Panc1 (cell line): Measurements from ENCODE around the gene ARL2BP. TPM values are rescaled to one million over a fixed set of nuclear protein-coding genes. Genes with fewer than 3 reads are reported as not detected.

Experiments used
- ATAC-seq: fragments of 200-7000 bp; cut with Tn5 transposase; 2 replicates; pipeline ENCODE4 v1.9.1; 2020; ENCODE audit warnings: mild to moderate bottlenecking, moderate library complexity
- BruUV-seq: library from RNA; stranded (reverse); fragments of 400-500 nt; replicated peaks from 2 replicates; lab custom pipeline; 2021; lab: Mats Ljungman, UMichigan
- CTCF ChIA-PET: fragments of 300-600 bp; sonication (Branson Sonifier 250); formaldehyde crosslinking; loops from one replicate; lab custom pipeline; 2022; ENCODE audit warnings: antibody characterized with exemption; lab: Charles Lee
- POLR2A ChIA-PET: fragments of 300-600 bp; sonication (Branson Sonifier 250); formaldehyde crosslinking; loops from one replicate; lab custom pipeline; 2022; ENCODE audit warnings: antibody characterized with exemption; lab: Charles Lee
- DNase-seq: peaks from one replicate; pipeline ENCODE4 v3.0.0-alpha.2; 2010; ENCODE audit warnings: low read depth, low spot score
- H3K27ac ChIP-seq: 2 replicates; pipeline ENCODE4 v1.5.1; 2011; ENCODE audit warnings: mild to moderate bottlenecking, low read length, inconsistent platforms
- H3K27me3 ChIP-seq: fragments of 200-500 bp; sonication (Bioruptor generic); 2 replicates; pipeline ENCODE4 v1.6.0; 2014; ENCODE audit warnings: low read length, inconsistent platforms; ENCODE audit not compliant: control insufficient read depth, insufficient read depth
- H3K36me3 ChIP-seq: fragments of 200-500 bp; sonication (Bioruptor generic); 2 replicates; pipeline ENCODE4 v1.5.1; 2014; ENCODE audit warnings: inconsistent platforms, mild to moderate bottlenecking, low read length, moderate library complexity; ENCODE audit not compliant: control insufficient read depth, insufficient read depth
- H3K4me1 ChIP-seq: 2 replicates; pipeline ENCODE4 v1.5.1; 2011; ENCODE audit warnings: inconsistent platforms, mild to moderate bottlenecking, low read length, moderate library complexity; ENCODE audit not compliant: control insufficient read depth, insufficient read depth
- H3K4me3 ChIP-seq, 2 experiments: 2 replicates each; pipeline ENCODE4 v1.5.1; 2011 to 2012; ENCODE audit warnings: low read depth in 2 of 2, low read length in 2 of 2, mild to moderate bottlenecking in 2 of 2, inconsistent platforms in 1 of 2, moderate library complexity in 1 of 2
- H3K9me3 ChIP-seq: fragments of 200-500 bp; sonication (Bioruptor generic); 2 replicates; pipeline ENCODE4 v1.5.1; 2014; ENCODE audit warnings: low read depth, mild to moderate bottlenecking, inconsistent platforms, low read length, moderate library complexity; ENCODE audit not compliant: control insufficient read depth, insufficient read depth
- CTCF ChIP-seq: fragments of 450-650 bp; IDR thresholded peaks from 2 replicates; pipeline ENCODE4 v1.5.1; 2017; ENCODE audit warnings: mild to moderate bottlenecking
- POLR2AphosphoS5 ChIP-seq: IDR thresholded peaks from 2 replicates; pipeline ENCODE4 v1.6.1; 2012; ENCODE audit warnings: mild to moderate bottlenecking, low read depth, low read length, moderate library complexity
- REST ChIP-seq, 2 experiments: IDR thresholded peaks; 2 replicates each; pipeline ENCODE4 v1.6.1; 2011 to 2012; ENCODE audit warnings: low read depth in 2 of 2, control low read depth in 1 of 2, low read length in 1 of 2, mild to moderate bottlenecking in 1 of 2, moderate library complexity in 1 of 2; ENCODE audit not compliant: insufficient read depth in 1 of 2
- SIN3A ChIP-seq: IDR thresholded peaks from 2 replicates; pipeline ENCODE4 v1.6.1; 2012; ENCODE audit warnings: low read depth, mild to moderate bottlenecking, low read length, moderate library complexity, borderline replicate concordance; ENCODE audit not compliant: insufficient read depth
- TCF7L2 ChIP-seq: IDR thresholded peaks from 2 replicates; pipeline ENCODE4 v1.6.1; 2011; ENCODE audit warnings: mild to moderate bottlenecking, low read depth, low read length, inconsistent platforms
- in situ Hi-C: cut with HindIII; loops from 2 replicates; pipeline ENCODE4 v1.10.0; 2016; ENCODE audit warnings: low sequenced_read_pairs, low pct_unique_long_range_greater_than_20kb
- intact Hi-C: fragments of 100-400 bp; cut with micrococcal nuclease; formaldehyde crosslinking; loops from one replicate; pipeline ENCODE4 v1.10.0; 2022; ENCODE audit not compliant: unreplicated experiment
- total RNA-seq: library from RNA; stranded (reverse); gene quantifications from one replicate; pipeline ENCODE4 v1.2.1, GENCODE V29; 2021; ENCODE audit not compliant: unreplicated experiment

The ARL2BP gene
- total RNA-seq, 1 experiment from 2014 or later: 47.7 TPM

- H3K9me3 ChIP-seq: no peaks in the 10 kb centered on the region
- ATAC-seq: no peak
- H3K4me3 ChIP-seq: no peak overlapping the region
- no peak for DNase-seq
- TF ChIP-seq CTCF: no peak
- no peak for TF ChIP-seq REST (IDR thresholded peaks at IDR 0.05; ENCODE audit: insufficient read depth in 1 of 2, low read depth in 2 of 2, low read length in 1 of 2)
- no peak for TF ChIP-seq SIN3A
- no peak for TF ChIP-seq POLR2AphosphoS5
- TF ChIP-seq TCF7L2: no peak
- in situ Hi-C loops: no loop called here
- peaks cover 16% of the 10 kb centered on the region for H3K36me3 ChIP-seq
- no peaks in the 10 kb centered on the region for H3K4me1 ChIP-seq
- no TSS peak for BruUV-seq
- intact Hi-C loops: no loop called here
- H3K27me3 ChIP-seq: no peaks in the 10 kb centered on the region
- CTCF ChIA-PET: no interaction called here
- POLR2A ChIA-PET: no interaction called here
- H3K27ac ChIP-seq: no peak overlapping the region
These were observed 22.0 kb upstream of the ARL2BP start for GRCh38 chr16:57223057-57223456.

GRCh38 chr16:57224651-57225335 is 20.3 kb upstream of the ARL2BP start:
- H3K36me3 ChIP-seq: peaks cover 16% of the 10 kb centered on the region

More at GRCh38 chr16:57224651-57225335, 20.3 kb upstream of the ARL2BP start:
- CTCF ChIA-PET: no interaction called here
- Histone ChIP-seq H3K9me3 (no peaks in the 10 kb centered on the region), H3K27ac (no peak overlapping the region), H3K4me1 (no peaks in the 10 kb centered on the region), H3K27me3 (no peaks in the 10 kb centered on the region), H3K4me3 (no peak overlapping the region)
- in situ Hi-C loops: no loop called here
- ATAC-seq: no peak
- POLR2A ChIA-PET: no interaction called here
- intact Hi-C loops: no loop called here
- TF ChIP-seq CTCF: no peak
- TF ChIP-seq POLR2AphosphoS5: no peak
- no peak for TF ChIP-seq TCF7L2
- TF ChIP-seq SIN3A: no peak
- no peak for TF ChIP-seq REST (IDR thresholded peaks at IDR 0.05; ENCODE audit: insufficient read depth in 1 of 2, low read depth in 2 of 2, low read length in 1 of 2)
- no peak for DNase-seq
- no TSS peak for BruUV-seq
